MM.1S (cell line): ENCODE data around the gene CLDN6.

Experiments
- DNase-seq: peaks from one replicate; pipeline ENCODE4 v3.0.0-alpha.2; 2015
- H2AFZ ChIP-seq: fragments of 300-600 bp; sonication (generic); 2 replicates; pipeline ENCODE4 v1.6.0; 2016; ENCODE audit warnings: antibody characterized with exemption, low read length
- H3F3A ChIP-seq: fragments of 300-600 bp; sonication (generic); 2 replicates; pipeline ENCODE4 v1.6.1; 2016; ENCODE audit warnings: mild to moderate bottlenecking, antibody characterized with exemption, low read length, moderate library complexity, mixed read lengths; ENCODE audit not compliant: insufficient read depth
- H3K27ac ChIP-seq: fragments of 300-600 bp; sonication (generic); 2 replicates; pipeline ENCODE4 v1.5.1; 2016; ENCODE audit warnings: mild to moderate bottlenecking, low read length
- H3K27me3 ChIP-seq: fragments of 300-600 bp; sonication (generic); replicated peaks from 2 replicates; pipeline ENCODE4 v1.6.0; 2016; ENCODE audit warnings: low read length; ENCODE audit not compliant: insufficient read depth
- H3K36me3 ChIP-seq: fragments of 300-600 bp; sonication (generic); replicated peaks from 2 replicates; pipeline ENCODE4 v1.6.1; 2016; ENCODE audit warnings: mild to moderate bottlenecking, low read length, mixed read lengths; ENCODE audit not compliant: insufficient read depth
- H3K4me1 ChIP-seq: fragments of 300-600 bp; sonication (generic); 2 replicates; pipeline ENCODE4 v1.6.1; 2016; ENCODE audit warnings: low read length, mixed read lengths
- H3K4me2 ChIP-seq: fragments of 300-600 bp; sonication (generic); 2 replicates; pipeline ENCODE4 v1.6.0; 2016; ENCODE audit warnings: low read depth, low read length
- H3K4me3 ChIP-seq: fragments of 300-600 bp; sonication (generic); 2 replicates; pipeline ENCODE4 v1.5.1; 2016; ENCODE audit warnings: low read length, mixed read lengths
- H3K79me2 ChIP-seq: fragments of 300-600 bp; sonication (generic); 2 replicates; pipeline ENCODE4 v1.6.1; 2016; ENCODE audit warnings: mixed run types, low read length, mixed read lengths
- H3K9ac ChIP-seq: fragments of 300-600 bp; sonication (generic); 2 replicates; pipeline ENCODE4 v1.6.1; 2016; ENCODE audit warnings: low read length, mixed read lengths
- H3K9me2 ChIP-seq: fragments of 300-600 bp; sonication (generic); replicated peaks from 2 replicates; pipeline ENCODE4 v1.6.1; 2016; ENCODE audit warnings: mild to moderate bottlenecking, low read length, mixed read lengths; ENCODE audit not compliant: insufficient read depth
- H3K9me3 ChIP-seq: fragments of 300-600 bp; sonication (generic); replicated peaks from 2 replicates; pipeline ENCODE4 v1.6.1; 2016; ENCODE audit warnings: mild to moderate bottlenecking, low read length, mixed read lengths; ENCODE audit not compliant: insufficient read depth
- H4K20me1 ChIP-seq: fragments of 300-600 bp; sonication (generic); 2 replicates; pipeline ENCODE4 v1.6.1; 2016; ENCODE audit warnings: mild to moderate bottlenecking, low read length, moderate library complexity, mixed read lengths; ENCODE audit not compliant: insufficient read depth
- EZH2 ChIP-seq: fragments of 300-600 bp; sonication (generic); optimal IDR thresholded peaks from 2 replicates; pipeline ENCODE3; 2017; ENCODE audit warnings: low read depth, mild to moderate bottlenecking, antibody characterized with exemption, low read length, mixed read lengths
- EZH2phosphoT487 ChIP-seq: fragments of 300-600 bp; sonication (generic); IDR thresholded peaks from 2 replicates; pipeline ENCODE4 v1.6.1; 2018; ENCODE audit warnings: antibody characterized with exemption, low read length
- TF ChIP-seq, protein P1 (sequence below): fragments of 300-600 bp; sonication (generic); IDR thresholded peaks from 2 replicates; pipeline ENCODE4 v1.5.1; 2016; ENCODE audit warnings: antibody characterized with exemption, low read length, mixed read lengths

The CLDN6 gene

DNA sequence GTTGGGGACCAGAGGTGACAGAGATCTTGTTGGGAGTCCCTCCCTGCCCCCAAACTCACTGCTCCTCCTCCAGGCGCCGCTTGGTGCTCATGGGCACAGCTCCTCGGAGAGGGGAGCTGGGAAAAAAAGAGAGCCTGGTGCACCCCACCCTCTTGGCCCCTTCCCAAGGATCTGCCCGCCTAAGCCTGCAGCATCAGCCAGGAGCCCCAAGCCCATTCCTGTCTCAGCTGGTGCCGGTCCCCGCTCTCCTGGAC lies 5.4 kb upstream of the CLDN6 start:
- no peaks in the 10 kb centered on the region for H3K79me2 ChIP-seq
- peak overlapping the region; percentile 82; the same call in 1 of the 2 replicates for H3K9ac ChIP-seq
- peaks cover 8% of the 10 kb centered on the region for H3K4me1 ChIP-seq
- peak overlapping the region; percentile 74 for H3K4me2 ChIP-seq
- peak overlapping the region; percentile 78 for H3K4me3 ChIP-seq
- no peaks in the 10 kb centered on the region for H4K20me1 ChIP-seq
- DNase-seq, result peak; percentile 12
- peaks cover 15% of the 10 kb centered on the region for H3K27me3 ChIP-seq
- H3K36me3 ChIP-seq, result no peaks in the 10 kb centered on the region
- TF ChIP-seq, protein P1, sequence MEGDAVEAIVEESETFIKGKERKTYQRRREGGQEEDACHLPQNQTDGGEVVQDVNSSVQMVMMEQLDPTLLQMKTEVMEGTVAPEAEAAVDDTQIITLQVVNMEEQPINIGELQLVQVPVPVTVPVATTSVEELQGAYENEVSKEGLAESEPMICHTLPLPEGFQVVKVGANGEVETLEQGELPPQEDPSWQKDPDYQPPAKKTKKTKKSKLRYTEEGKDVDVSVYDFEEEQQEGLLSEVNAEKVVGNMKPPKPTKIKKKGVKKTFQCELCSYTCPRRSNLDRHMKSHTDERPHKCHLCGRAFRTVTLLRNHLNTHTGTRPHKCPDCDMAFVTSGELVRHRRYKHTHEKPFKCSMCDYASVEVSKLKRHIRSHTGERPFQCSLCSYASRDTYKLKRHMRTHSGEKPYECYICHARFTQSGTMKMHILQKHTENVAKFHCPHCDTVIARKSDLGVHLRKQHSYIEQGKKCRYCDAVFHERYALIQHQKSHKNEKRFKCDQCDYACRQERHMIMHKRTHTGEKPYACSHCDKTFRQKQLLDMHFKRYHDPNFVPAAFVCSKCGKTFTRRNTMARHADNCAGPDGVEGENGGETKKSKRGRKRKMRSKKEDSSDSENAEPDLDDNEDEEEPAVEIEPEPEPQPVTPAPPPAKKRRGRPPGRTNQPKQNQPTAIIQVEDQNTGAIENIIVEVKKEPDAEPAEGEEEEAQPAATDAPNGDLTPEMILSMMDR, result no peak
- TF ChIP-seq EZH2 (no peak), EZH2phosphoT487 (no peak)
- no peaks in the 10 kb centered on the region for H3K9me2 ChIP-seq
- no peaks in the 10 kb centered on the region for H3K9me3 ChIP-seq
- H3K27ac ChIP-seq, result no peak overlapping the region
- 0 out of 2 replicates have a peak, but pooled peaks cover 14% of the 10 kb centered on the region for H3F3A ChIP-seq
- H2AFZ ChIP-seq, result peak overlapping the region; percentile 86

DNA sequence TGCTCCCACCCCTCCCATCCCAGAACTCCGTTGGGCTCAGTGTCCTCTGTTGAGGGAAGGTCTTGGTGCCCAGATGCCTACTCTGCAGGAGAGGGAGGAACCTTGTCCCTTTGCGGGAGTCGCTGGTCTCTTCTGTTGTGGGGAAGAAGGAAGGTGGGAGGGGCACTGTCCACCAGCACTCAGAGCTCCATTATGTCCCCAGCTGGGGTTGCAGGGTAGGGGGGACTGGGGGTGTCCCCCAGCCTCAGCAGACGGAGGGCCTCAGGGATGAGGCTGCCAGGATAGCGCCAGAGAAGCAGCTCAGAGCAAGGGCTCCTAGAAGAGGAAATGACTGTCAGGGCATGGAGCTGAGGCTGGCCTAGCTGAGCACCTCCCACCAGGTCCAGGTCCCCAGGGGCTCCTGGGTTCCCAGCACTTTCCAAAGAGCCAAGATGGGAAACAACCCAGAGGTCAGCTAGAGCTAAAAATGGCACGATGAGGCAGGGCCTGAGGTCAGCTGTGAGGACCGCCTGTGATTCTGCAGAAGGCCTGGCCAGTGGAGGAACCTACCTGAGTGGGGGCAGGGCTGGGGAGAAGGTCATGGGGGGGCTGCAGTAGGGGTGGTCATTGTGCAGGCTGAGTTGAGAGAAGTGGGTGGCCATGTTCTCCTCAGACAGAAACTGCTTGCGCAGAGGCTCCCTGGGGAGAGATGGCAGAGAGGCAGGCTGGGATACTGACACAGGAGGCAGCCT lies 4.9 kb upstream of the CLDN6 start:
- no peak overlapping the region for H2AFZ ChIP-seq
- H3K79me2 ChIP-seq, result no peaks in the 10 kb centered on the region
- H3F3A ChIP-seq, result 0 out of 2 replicates have a peak, but pooled peaks cover 12% of the 10 kb centered on the region
- no peaks in the 10 kb centered on the region for H4K20me1 ChIP-seq
- no peak overlapping the region for H3K27ac ChIP-seq
- H3K9me2 ChIP-seq, result no peaks in the 10 kb centered on the region
- peak overlapping the region; percentile 82; the same call in 1 of the 2 replicates for H3K9ac ChIP-seq
- no peaks in the 10 kb centered on the region for H3K36me3 ChIP-seq
- DNase-seq, result peak; percentile 2
- H3K4me1 ChIP-seq, result peaks cover 6% of the 10 kb centered on the region
- peak overlapping the region; percentile 74; the same call in 1 of the 2 replicates for H3K4me2 ChIP-seq
- peaks cover 20% of the 10 kb centered on the region for H3K27me3 ChIP-seq
- H3K9me3 ChIP-seq, result no peaks in the 10 kb centered on the region
- H3K4me3 ChIP-seq, result peak overlapping the region; percentile 78
- TF ChIP-seq, protein P1, result no peak
- TF ChIP-seq EZH2, result no peak
- no peak for TF ChIP-seq EZH2phosphoT487

DNA sequence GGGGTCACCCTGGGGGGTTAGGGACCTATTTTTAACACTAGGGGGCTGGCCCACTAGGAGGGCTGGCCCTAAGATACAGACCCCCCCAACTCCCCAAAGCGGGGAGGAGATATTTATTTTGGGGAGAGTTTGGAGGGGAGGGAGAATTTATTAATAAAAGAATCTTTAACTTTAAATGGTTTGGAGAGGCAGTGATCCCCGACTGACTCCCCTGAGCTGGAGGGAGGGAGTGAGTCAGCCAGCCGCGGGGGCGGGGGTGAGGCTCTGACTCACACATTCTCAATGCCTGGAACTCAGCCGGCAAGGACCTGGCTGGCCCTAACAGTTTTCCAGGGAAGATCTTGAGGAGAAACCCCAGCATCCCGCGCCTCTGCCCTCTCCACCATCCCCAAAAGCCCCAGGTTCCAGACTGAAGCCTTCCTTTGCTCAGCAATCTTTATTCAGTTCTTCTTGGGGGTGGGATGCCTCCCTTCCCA lies 4.3 kb upstream of the CLDN6 start:
- TF ChIP-seq, protein P1, result no peak
- TF ChIP-seq EZH2phosphoT487 (no peak), EZH2 (no peak)
- Histone ChIP-seq H3K4me2 (no peak overlapping the region), H3K9me2 (no peaks in the 10 kb centered on the region), H3F3A (0 out of 2 replicates have a peak, but pooled peaks cover 7% of the 10 kb centered on the region), H3K4me3 (no peak overlapping the region), H3K27me3 (peaks cover 23% of the 10 kb centered on the region), H2AFZ (no peak overlapping the region), H3K79me2 (no peaks in the 10 kb centered on the region), H3K36me3 (no peaks in the 10 kb centered on the region), H3K27ac (no peak overlapping the region), H3K9ac (no peak overlapping the region), H3K4me1 (0 out of 2 replicates have a peak, but pooled peaks cover 4% of the 10 kb centered on the region), H4K20me1 (no peaks in the 10 kb centered on the region), H3K9me3 (no peaks in the 10 kb centered on the region)
- DNase-seq, result no peak
